Skeletal muscle cell (primary cell): ENCODE measurements around the gene ZNF532.

ENCODE experiments used
- DNase-seq: peaks from one replicate; pipeline ENCODE4 v3.0.0-alpha.2; 2010; ENCODE audit warnings: low read depth
- H3K4me3 ChIP-seq: 2 replicates; pipeline ENCODE4 v1.5.1; 2011; ENCODE audit warnings: low read depth, mild to moderate bottlenecking, control low read depth, low read length, moderate library complexity

The ZNF532 gene

DNA sequence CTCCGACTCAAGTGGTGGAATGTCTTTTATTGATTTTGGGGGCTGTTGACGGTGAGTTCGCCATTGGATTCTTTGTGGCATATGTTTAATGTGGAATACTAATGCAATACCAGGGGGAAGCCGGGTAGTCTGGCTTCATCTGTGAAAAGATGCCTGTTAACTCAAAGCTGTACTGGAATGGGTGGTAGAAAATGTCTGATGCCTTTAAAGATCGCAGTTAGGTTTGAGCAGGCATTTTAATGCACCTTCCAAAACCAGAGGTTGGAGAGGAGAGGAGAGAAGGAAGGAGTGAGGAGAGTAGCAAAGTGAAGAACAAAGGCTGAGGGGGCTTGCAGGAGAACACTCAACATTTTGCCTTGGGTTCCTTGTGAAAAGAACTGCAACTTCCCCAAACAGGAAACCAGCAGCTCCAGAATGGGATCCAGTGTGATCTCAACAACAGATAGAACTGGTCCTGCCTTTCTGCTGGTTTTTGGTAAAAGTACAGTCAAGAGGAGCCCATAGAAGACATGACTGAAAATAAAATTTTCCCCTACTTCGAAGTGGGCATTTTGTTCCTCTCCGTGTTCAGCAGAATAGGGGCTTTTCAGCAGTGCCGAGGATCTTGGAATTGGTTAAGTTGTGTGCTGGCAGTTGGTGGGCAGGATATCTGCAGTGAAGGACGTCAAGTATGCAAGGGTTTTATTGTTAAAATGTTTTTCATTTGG is 1.5 kb downstream of the ZNF532 start:
- DNase-seq: no peak
- peak overlapping the region; percentile 4 for H3K4me3 ChIP-seq

DNA sequence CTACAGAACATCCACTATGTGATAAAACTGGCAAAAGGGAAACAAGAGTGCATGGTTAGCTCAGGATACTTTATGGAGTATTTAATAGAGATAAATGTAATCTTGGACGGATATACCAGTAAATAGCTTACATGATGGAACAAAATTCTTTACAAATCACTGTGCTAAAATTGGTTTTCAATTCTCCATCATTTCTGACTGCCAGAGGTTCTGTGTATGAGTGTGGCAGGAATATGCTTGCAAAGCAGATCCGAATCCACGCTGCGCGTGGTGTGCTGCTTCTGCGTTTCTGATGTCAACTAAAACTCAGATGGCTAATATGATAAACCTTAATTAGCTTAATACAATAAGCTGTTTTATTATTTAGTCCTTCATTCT is 2.1 kb downstream of the ZNF532 start:
- H3K4me3 ChIP-seq: no peak overlapping the region
- no peak for DNase-seq

DNA sequence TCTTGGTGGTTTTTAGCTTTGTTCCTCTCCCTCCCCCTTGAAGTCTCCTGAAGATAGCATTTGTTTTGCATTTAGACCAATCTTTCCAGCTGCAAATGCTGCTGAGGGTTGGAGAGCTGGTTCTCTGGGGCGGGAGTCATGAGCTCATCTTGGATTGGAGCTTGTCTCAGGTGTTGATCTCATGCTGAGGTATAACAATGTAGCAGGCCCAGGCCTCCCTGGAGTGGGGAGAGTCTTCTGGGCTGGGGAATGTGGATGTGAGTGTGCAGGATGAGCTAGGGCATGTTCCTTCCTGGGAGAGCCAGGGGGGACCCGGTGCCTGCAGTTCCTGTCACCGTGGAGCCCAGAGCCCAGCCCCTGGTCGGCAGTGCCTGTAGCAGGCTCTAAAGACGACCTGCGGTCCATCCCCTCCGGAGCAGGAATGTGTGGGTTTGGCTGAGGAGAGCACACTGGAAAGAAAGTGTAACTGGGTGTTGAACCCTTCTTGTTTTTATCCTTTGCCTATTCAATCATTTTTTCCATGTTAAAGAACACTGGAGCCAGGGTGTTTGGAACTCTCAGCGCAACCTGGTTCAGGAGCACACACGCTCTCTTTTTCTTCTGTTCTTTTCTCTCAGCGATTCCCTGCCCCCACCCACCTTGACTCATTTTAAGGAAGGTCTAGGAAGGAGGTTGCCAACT is 2.7 kb downstream of the ZNF532 start:
- no peak for DNase-seq
- no peak overlapping the region for H3K4me3 ChIP-seq

DNA sequence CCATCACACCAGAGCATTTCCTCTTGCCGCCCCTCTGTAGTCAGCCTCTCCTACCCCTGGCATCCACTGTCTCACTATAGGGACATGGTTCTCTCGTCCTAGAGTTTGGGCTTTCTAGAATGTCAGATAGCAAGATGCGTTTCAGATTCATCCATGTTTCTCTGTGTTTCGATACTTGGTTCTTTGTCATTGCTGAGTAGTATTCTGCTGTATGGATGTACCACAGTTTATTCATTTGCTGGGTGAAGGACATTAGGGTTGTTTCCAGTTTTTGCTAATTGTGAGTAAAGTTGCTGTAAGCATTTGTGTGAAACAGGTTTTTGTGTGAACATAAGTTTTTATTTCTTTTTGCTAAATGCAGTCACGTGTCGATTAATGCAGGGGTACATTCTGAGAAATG is 3.8 kb downstream of the ZNF532 start:
- DNase-seq: no peak
- H3K4me3 ChIP-seq: no peak overlapping the region

DNA sequence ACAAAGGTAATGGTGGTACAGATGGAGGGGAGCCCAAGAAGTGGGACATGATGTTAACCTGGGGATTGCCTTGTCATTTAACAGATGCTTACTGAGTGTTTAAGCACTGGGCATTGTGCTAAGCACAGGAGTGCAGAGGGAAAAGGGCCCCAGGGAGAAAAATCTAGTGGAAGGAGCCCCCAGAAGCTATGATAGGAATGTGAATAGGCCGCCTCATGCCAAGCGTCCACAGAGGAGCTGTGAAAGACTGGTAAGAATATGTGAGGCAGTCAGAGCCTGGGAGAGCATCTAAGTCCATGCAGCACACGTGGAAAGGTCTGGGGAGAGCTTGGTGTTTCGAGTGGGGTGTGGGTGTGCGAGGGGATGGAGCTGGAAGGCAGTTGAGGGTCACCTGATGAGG is 5.5 kb downstream of the ZNF532 start:
- DNase-seq: no peak
- H3K4me3 ChIP-seq: no peak overlapping the region

DNA sequence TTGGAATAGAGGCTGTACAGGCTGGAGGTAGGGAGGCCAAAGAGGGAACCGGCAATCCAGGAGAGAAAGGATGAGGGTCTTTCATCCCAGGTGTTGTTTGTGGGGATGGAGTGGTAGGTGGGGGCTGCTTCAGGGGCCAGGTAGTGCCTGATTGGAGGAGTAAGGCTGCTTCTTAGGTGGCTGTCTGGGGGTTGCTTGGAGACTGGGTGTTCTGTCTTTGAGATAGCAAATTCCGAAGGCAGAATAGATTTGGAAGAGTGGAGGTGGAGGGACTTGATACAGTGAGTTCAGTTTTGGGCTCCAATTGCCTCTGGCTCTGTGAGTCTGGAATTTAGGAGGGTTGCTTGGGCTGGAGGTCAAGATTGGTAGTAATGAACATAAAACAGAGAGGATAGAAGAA is 5.9 kb downstream of the ZNF532 start:
- no peak overlapping the region for H3K4me3 ChIP-seq
- no peak for DNase-seq

DNA sequence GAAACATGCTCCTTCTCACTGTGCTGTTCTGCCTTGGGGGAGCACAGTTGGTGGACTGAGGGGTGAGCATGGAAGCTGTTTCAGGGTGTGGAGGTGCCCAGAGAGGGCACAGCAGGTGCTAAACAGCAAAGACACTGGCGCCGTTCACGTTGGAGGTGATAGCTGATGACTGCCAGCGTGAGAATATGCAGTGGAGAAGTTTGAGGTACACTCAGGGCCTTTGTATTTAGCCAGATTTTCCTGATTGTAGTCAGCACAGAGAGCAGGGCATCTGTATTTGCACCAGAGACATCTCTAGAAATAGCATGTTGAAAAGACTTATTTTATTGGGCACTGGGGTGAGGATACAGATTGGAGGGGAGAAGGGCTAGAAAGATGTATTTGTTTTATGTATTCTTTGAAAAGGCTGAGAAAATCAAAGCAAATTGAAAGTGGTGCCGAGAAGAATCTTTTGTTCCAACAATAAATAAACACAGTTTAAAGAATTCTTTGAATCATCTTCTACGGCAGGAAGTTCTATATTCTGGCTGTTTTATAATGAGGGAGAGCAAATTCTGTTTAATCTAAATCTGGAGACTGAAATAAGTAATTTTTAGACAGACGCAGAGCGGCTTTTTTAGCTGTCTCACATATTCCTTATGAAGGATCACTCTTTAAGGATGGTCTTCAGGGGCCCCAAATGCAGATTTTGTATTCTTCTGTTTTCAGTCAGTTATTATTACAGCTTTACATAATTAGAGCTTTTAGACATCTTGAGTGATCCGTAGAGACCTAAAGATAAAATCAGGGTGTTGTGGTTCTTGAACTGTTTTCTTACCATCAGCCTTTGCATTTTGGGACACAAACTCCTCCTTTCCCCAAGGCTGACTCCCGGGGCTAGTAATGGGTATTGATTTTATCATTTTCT is 7.1 kb downstream of the ZNF532 start:
- no peak overlapping the region for H3K4me3 ChIP-seq
- no peak for DNase-seq

DNA sequence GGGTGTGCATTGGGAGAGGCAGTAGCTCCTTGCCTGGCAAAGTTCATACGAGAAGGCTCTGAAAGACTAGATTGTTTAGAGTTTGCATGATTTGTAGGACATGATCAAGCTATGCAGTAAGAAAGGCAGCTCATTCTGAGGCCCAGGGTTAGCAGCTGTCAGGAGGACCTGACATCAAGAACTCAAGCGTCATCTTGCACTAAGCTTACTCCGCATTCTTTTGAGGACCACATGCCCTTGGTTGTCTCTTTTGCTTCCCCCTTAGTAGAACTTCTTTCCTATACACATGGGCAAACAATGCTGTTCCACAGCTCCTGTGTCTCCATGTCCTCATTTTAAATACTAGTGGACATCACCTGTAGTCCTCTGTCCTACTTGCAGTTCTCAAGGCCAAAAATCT is 14.0 kb downstream of the ZNF532 start:
- no peak for DNase-seq
- H3K4me3 ChIP-seq: no peak overlapping the region

DNA sequence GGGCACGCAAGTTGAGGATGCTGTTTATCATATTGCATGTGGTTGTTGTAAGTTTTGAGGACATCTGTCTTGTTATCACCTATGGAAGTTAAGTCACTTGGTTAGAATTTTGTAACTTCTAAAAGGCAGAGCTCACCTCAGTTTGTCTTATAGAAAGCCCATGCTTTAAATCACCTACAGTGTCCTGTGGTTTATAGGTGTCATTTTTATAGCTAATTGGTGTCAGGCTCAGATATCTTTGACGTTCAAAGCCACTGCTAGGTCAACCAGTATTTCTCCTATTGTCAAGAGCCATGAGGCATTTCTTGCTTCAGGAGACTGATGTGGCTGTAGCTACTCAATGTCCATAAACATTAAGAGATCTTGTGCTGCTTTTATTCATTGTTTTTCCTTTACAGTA is 16.8 kb downstream of the ZNF532 start:
- DNase-seq: no peak
- H3K4me3 ChIP-seq: no peak overlapping the region

DNA sequence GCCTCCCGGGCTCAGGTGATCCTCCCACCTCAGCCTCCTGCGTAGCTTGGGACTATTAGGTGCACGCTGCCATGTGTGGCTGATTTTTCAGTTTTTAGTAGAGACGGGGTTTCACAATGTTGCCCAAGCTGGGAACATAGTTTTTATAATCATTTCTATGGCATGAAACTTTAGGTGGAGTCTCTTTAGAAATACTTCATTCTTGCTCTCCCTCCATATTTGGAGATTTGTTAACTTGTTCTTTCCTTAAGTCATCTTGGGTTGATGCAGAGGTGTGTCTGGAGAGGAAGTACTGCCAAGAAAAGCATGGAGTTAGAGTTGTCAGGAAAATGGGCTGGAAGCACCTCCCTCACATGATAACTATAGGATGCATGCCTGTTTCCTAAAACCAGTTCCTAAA is 17.4 kb downstream of the ZNF532 start:
- DNase-seq: no peak
- H3K4me3 ChIP-seq: no peak overlapping the region

DNA sequence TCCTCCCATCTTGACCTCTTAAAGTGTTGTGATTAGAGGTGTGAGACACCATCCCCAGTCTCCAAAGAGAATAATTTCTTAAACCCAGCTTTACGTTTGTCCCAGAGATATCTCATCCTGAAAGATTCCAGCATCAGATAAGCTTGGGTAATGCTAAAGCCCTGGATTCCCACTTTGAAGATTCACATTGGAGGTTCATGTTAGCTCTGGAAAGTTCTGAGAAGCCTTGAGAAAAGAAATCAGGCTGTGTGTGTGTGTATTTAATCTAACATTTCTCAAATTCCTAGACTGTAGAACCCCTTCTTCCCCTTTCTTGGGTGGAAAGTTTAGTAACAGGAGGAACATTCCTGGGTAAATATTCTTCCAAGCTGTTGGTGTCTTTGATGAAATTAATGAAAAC is 18.0 kb downstream of the ZNF532 start:
- H3K4me3 ChIP-seq: no peak overlapping the region
- no peak for DNase-seq

DNA sequence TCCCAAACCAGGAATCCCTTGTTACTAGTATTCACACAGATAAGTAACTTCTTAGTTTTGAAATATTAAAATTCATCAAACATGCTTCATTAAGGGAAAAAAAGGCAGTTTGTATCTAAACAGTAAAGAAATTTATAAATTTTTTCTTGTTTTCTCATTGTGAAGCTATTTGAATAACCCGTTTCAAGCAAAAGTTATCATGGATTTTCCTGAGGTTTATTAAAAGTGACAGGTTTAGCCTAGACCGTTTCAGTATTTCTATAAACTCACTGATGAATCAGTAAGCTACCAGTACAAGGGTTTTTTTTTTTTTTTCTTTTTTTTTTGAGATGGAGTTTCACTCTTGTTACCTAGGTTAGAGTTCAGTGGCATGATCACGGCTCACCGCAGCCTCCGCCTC is 20.0 kb downstream of the ZNF532 start:
- no peak for DNase-seq
- H3K4me3 ChIP-seq: no peak overlapping the region

DNA sequence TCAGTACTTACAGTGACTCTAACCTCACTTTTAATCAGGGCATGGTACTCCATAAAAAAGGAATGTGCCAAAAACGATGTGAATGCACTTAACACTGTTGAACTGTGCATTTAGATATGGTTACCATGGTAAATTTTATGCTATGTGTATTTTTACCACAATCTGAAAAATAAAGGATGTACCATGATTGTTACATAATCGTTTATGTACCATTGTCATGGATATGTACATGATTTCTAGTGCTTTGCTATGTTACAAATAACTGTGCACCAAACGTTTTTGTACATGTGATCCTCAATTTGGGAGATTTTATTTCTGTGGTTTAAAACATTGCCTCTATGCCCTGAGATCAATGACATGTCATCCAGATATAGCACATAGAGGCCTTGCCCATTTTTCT is 21.8 kb downstream of the ZNF532 start:
- no peak overlapping the region for H3K4me3 ChIP-seq
- DNase-seq: no peak

DNA sequence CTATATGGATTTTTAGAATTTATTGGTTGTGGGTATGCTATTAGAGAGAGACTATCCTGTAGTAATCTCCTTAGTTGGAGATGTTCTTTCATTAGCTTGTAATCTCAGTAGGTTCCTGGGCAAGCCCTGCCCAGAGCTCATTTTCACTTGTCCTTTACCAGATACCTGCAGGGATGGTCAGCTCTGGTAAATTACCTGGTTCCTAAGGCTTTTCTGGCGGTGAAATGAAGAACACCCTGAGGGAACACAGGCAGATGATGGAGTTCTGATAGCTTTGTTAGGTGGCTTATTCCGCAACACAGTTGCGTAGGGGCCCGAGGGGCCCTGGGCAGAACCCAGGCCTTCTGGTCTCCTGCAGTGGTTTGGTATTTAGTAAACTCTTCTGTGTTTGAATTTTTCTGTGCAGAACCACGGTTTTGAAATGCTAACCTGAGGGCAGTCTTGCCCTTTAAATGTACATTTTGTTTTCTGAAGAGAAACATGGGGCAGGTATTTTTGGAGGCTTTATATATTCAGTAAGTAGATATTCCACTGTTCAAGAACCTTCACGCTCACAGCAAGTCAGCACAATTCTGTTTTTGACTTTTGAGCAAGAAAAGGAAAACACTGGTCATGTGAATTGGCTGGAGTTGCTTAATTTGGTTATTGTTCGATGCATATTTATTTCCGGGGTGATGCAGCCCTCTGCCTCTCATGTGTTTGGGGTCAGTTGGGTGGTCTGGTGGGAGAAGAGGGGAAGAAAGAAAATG is 22.4 kb downstream of the ZNF532 start:
- DNase-seq: no peak
- no peak overlapping the region for H3K4me3 ChIP-seq

DNA sequence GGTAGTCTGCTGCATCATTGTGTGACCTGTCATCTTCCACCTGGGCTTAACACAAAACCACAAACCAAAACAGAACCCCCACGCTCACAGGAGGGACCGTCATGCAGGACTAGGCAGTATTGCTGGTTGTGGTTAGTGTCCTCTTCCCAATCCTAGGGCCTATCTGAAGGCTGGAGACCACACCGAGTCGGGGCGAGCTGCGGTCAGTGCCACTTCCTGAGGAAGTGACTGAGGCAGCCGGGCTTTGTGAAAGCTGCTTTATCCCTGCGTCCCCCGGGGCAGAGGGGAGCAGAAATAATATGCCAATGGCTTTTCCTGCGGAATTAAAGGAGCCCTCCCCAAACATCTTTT is 22.9 kb downstream of the ZNF532 start:
- H3K4me3 ChIP-seq: no peak overlapping the region

DNA sequence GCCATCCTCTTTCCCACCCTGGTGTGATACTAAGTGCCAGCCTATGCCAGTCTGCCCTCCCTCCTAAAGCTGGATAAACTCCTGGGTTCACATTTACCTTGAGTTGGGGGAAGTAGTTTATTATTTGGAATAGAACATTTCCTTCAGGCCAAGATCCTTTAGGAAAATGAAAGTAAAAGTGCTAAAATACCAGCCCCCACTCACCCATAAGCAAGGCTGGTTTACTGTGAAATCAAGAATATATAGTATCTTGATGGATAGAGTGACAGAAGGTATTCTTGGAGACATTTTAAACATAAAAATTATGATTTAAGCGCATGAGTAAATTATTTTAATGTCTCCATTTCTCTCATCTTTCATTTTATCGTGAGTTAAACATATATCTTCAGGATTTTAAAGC is 27.1 kb downstream of the ZNF532 start:
- H3K4me3 ChIP-seq: no peak overlapping the region

More for the DNA sequence above, 22.9 kb downstream of the ZNF532 start:
- peak; percentile 47 for DNase-seq

DNA sequence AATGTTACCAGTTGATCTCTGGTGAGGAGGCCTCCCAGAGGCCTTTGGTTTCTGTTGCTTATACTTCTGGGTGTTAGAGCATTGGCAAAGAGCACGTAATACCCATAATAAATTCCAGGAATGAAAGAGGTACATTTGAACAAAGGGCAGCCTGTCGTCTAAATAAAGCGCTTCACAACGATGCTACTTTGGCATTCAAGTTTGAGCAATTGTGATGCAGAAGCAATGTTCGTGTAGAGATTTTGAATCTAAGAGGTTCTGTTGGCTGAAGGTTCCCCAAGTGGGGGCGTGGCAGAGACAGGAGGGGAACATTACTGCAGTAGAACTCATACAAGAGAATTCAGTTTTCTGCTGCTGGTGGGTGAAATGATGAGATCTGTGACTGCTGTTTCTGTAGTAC is 27.8 kb downstream of the ZNF532 start:
- DNase-seq: no peak
- no peak overlapping the region for H3K4me3 ChIP-seq

More for the DNA sequence above, 27.1 kb downstream of the ZNF532 start:
- DNase-seq: no peak

DNA sequence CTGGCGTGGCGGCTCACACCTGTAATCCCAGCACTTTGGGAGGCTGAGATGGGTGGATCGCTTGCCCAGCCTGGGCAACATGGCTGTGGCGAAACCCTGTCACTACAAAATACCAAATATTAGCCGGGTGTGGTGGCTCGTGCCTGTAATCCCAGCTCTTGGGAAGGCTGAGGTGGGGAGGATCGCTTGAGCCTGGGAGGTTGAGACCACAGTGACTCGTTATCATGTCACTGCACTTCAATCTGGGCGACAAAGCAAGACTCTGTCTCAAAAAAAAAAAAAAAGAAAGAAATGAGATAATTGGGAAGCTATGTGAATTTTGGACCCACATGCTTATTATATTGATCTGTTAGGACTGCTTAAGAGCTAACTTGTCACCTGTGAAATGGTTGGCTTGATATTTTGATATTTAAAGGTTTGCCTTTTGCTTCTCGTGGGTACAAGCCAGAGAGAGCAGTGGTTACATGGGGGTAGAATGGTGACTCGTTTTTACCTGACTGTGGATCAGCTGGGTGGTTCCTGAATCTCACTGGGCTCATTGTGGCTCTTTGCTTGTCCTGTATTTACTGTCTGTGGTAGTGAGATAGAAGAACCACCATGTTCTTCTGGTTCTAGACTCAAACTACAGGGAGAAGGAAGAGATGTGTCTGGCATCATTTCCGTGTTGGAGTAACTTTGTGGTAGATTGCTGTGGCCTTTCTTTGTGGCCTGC is 28.9 kb downstream of the ZNF532 start:
- no peak for DNase-seq
- no peak overlapping the region for H3K4me3 ChIP-seq

DNA sequence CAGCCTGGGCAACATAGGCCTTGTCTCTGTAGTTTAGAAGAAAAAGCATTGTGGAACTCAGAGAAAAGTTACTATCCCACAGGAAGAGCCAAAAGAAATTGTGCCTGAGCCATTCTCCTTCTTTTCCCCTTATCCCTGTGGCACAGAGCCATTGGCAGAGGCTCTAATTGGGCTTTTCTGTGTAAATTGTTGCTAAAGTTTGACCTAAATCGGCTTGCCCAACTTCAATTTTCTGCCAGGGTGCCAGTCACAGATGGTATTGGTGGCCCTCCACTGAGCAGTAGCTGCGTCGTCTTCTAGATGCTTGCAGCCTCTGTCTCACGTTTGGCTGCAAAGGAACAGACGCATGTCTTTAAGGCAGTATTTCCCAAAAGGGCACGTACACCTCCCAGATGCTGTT is 30.3 kb downstream of the ZNF532 start:
- H3K4me3 ChIP-seq: no peak overlapping the region
- DNase-seq: no peak
